ENCODE results near the gene SP140L.

DNA sequence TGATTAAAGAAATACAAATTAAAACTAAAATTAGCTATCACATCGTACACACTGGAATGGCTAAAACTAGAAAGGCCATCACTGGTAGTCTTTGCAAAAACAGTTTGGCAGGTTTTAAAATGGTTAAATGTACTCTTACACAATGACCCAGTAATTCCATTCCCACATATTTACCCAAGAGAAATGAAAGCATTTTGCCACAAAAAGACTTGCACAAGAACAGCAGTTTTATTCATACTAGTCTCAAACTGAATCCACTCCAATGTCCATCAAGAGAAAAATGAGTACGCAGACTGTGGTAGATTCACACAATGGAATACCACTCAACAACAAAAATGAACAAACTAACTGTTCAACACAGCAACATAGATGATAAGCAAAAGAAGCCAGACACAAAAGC lies 29.1 kb downstream of the SP140L start:
- TF ChIP-seq POLR2AphosphoS5 (IDR thresholded peaks at IDR 0.05; ENCODE audit: low read depth, low read length) = no peak
- TF ChIP-seq, protein P1, sequence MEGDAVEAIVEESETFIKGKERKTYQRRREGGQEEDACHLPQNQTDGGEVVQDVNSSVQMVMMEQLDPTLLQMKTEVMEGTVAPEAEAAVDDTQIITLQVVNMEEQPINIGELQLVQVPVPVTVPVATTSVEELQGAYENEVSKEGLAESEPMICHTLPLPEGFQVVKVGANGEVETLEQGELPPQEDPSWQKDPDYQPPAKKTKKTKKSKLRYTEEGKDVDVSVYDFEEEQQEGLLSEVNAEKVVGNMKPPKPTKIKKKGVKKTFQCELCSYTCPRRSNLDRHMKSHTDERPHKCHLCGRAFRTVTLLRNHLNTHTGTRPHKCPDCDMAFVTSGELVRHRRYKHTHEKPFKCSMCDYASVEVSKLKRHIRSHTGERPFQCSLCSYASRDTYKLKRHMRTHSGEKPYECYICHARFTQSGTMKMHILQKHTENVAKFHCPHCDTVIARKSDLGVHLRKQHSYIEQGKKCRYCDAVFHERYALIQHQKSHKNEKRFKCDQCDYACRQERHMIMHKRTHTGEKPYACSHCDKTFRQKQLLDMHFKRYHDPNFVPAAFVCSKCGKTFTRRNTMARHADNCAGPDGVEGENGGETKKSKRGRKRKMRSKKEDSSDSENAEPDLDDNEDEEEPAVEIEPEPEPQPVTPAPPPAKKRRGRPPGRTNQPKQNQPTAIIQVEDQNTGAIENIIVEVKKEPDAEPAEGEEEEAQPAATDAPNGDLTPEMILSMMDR (IDR thresholded peaks at IDR 0.05) = no peak
- no peak for TF ChIP-seq TCF7L2 (IDR thresholded peaks at IDR 0.05; ENCODE audit: low read depth, low read length)
- TF ChIP-seq SIN3A (IDR thresholded peaks at IDR 0.05; ENCODE audit: borderline replicate concordance, insufficient read depth, low read depth, low read length) = no peak
